HEK293 (cell line): Measurements from ENCODE around the gene C14orf132.

Source experiments
- BCL6B ChIP-seq: fragments of 450-650 bp; formaldehyde crosslinking; IDR thresholded peaks from 2 replicates; pipeline ENCODE4 v1.5.1; 2017; ENCODE audit warnings: missing biosample characterization, missing genetic modification characterization
- CTCF ChIP-seq: fragments of 450-650 bp; formaldehyde crosslinking; IDR thresholded peaks from 2 replicates; pipeline ENCODE4 v1.5.1; 2016; ENCODE audit warnings: missing biosample characterization, missing genetic modification characterization
- EGR2 ChIP-seq: fragments of 450-650 bp; formaldehyde crosslinking; IDR thresholded peaks from 2 replicates; pipeline ENCODE4 v1.5.1; 2016; ENCODE audit warnings: low read depth, missing biosample characterization, missing genetic modification characterization
- PRDM1 ChIP-seq: fragments of 450-650 bp; formaldehyde crosslinking; IDR thresholded peaks from 2 replicates; pipeline ENCODE4; 2016; ENCODE audit warnings: missing biosample characterization, missing genetic modification characterization
- ZNF24 ChIP-seq: fragments of 450-650 bp; formaldehyde crosslinking; IDR thresholded peaks from 2 replicates; pipeline ENCODE4 v1.5.1; 2016; ENCODE audit warnings: missing biosample characterization, missing genetic modification characterization
- ZNF654 ChIP-seq: fragments of 450-650 bp; formaldehyde crosslinking; IDR thresholded peaks from 2 replicates; pipeline ENCODE4 v1.5.1; 2016; ENCODE audit warnings: low read depth, missing biosample characterization, missing genetic modification characterization

GRCh38 chr14:96017882-96018281 is 21.3 kb upstream of the C14orf132 start:
- TF ChIP-seq BCL6B (tag by site-specific recombination) (no peak), EGR2 (no peak), ZNF24 (tag by site-specific recombination) (no peak), CTCF (tag by site-specific recombination) (no peak), PRDM1 (no peak), ZNF654 (tag by site-specific recombination) (no peak)
